ENCODE results near the gene ZFP64. TPM values are rescaled to one million over a fixed set of nuclear protein-coding genes. Genes with fewer than 3 reads are reported as not detected.
A peak's percentile ranks its signal among the peaks of the same experiment; 100 is the strongest.
"Not testable (repeated sequence)": the region's sequence is repeated elsewhere in the genome, so short reads cannot be mapped to it uniquely, and the experiment has no call there.

The ZFP64 gene
- total RNA-seq, 6 donors from 2014 or later: 7.9 to 23.5 (median 12.5) TPM

DNA sequence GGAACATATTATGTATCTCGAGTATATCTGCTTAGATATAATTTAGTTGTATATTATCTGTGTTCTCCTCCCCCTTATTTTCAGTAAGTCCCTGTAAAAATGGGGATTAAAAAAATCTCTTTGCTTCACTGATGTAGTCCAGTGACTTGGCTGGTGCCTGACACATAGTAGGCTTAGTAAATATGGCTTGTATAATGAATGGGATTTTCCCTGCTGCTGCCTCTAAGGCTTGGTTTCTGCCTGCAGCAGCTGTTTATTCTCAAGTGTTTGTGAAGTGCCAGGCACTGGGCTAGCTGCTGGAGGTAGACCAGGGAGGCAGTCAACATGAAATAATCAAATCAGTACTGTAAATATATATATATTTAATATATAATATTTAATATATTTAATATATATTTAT lies 1.6 kb upstream of the ZFP64 start:
- H3K4me1 ChIP-seq: peaks cover 12 to 21% (median 15%) of the 10 kb centered on the region in 4 donors
- H3K36me3 ChIP-seq: no peaks in the 10 kb centered on the region
- H3K4me3 ChIP-seq: no peak overlapping the region
- DNase-seq: no peak
- H3K9me3 ChIP-seq: no peaks in the 10 kb centered on the region
- H3K27me3 ChIP-seq: no peaks in the 10 kb centered on the region
- no peak for ATAC-seq (ENCODE audit: low FRiP score in 2 of 2)
- TF ChIP-seq EP300 (IDR thresholded peaks at IDR 0.05): no peak
- no peak for TF ChIP-seq POLR2AphosphoS5 (IDR thresholded peaks at IDR 0.05)
- TF ChIP-seq POLR2A (IDR thresholded peaks at IDR 0.05): no peak
- no peak for TF ChIP-seq CTCF (IDR thresholded peaks at IDR 0.05)
- no peak overlapping the region for H3K27ac ChIP-seq
- WGBS, 2 donors: 85 to 91% methylated on average over 1 of the region's 1 CpG

GRCh38 chr20:52192719-52193007 lies 1.1 kb upstream of the ZFP64 start:
- not testable (repeated sequence) for H3K36me3 ChIP-seq; H3K27ac ChIP-seq; ATAC-seq (ENCODE audit: low FRiP score in 2 of 2); H3K9me3 ChIP-seq; H3K27me3 ChIP-seq; DNase-seq
- Histone ChIP-seq H3K4me3 (peak overlapping the region in 2 of 4 donors; percentile 84 to 88), H3K4me1 (peaks cover 12 to 21% (median 15%) of the 10 kb centered on the region in 4 donors)
- 96 to 100% methylated on average over 2 of the region's 2 CpGs for WGBS, 2 donors

DNA sequence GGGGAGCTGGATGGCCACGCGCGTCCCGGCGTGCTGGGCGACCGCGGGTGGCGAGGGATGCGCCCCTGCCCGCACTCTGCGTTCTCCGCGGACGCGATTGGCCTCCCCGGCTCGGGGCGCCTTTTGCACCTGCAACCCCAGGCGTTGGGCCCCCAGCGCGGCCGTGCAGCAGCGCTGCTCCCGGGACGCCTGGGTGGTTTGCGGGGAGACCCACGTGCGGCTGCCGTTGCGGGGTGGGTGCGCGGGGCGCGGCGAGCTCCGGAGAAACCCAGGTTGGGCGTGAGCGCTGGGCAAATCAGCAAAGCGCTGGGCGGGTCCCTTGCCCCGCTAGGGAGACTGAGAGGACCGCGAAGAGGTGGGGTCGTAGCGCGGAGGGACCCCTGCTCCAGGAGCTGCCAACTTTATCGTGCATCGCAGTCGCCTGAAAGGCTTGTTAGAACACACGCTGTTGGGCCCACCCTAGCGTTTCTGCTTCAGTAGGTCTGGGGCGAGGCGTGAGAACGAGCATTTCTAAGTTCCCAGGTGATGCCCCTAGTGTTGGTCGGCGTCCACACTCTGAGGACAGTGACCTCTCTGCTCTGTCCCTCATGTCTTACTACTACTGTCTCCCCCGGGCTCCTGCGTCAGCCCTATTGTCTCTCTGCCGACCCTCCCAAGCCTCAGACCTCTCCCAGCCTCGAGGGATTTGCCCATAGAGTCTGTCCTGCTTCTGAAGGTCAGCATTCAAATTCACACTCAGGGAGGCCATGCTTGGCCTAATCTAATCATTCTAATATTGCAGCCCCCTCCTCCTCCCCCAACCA lies 538 bp upstream of the ZFP64 start:
- peak overlapping the region; percentile 81 to 93 (median 85) for H3K27ac ChIP-seq
- WGBS, 2 donors: 0% methylated on average over 7 to 28 of the region's 61 CpGs
- peaks cover 12 to 21% (median 15%) of the 10 kb centered on the region in 4 donors for H3K4me1 ChIP-seq
- H3K9me3 ChIP-seq: no peaks in the 10 kb centered on the region
- TF ChIP-seq EP300 (IDR thresholded peaks at IDR 0.05) (no peak), POLR2AphosphoS5 (IDR thresholded peaks at IDR 0.05) (no peak), POLR2A (IDR thresholded peaks at IDR 0.05) (no peak), CTCF (IDR thresholded peaks at IDR 0.05) (peak in 1 of 6 experiments; percentile 12)
- H3K4me3 ChIP-seq: peak overlapping the region; percentile 65 to 88 (median 79)
- no peaks in the 10 kb centered on the region for H3K36me3 ChIP-seq
- DNase-seq (peak in 1 of 2 donors; percentile 27), ATAC-seq (ENCODE audit: low FRiP score in 2 of 2) (peak; percentile 64 to 76)
- no peaks in the 10 kb centered on the region for H3K27me3 ChIP-seq

DNA sequence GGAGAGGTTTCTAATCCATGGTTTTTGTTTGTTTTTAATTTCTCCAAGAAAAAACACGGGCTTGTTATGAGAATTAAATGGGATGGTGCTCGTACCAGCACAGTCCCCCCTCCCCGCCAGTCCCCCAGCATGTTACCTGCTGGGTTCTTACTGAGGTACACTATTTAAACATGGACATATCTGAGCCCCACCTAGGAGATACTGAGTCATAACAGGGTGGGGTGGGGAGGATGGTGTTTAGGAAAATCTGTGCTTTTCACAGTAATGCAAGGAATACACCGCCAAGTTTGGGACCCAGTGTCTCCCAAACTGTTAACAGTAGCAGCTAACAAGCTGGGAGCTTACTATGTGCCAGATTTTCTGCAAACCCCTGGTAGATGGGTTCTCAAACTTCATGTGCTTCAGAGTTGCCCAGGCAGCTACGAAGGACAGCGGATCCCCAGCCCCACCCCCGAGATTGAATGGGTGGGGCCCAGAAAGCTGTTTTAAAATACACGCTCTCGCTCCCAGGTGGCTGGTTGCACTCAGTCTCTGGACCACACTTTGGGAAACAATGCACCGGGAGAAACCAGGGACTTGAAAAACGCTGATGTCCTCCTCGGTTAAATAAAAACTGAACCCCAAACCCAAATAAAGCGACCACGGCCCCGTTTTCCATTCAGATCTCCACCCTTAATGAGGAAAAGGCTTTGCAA lies 995 bp downstream of the ZFP64 start:
- Histone ChIP-seq H3K9me3 (no peaks in the 10 kb centered on the region), H3K4me1 (peaks cover 12 to 21% (median 15%) of the 10 kb centered on the region in 4 donors), H3K4me3 (peak overlapping the region; percentile 65 to 88 (median 79)), H3K27me3 (no peaks in the 10 kb centered on the region), H3K36me3 (peaks cover 0 to 13% (median 3%) of the 10 kb centered on the region in 4 donors), H3K27ac (peak overlapping the region; percentile 81 to 93 (median 85))
- DNase-seq: peak in 1 of 2 donors; percentile 33
- peak; percentile 57 to 63 for ATAC-seq (ENCODE audit: low FRiP score in 2 of 2)
- 13 to 16% methylated on average over 14 to 15 of the region's 15 CpGs for WGBS, 2 donors
- TF ChIP-seq EP300 (IDR thresholded peaks at IDR 0.05) (no peak), POLR2AphosphoS5 (IDR thresholded peaks at IDR 0.05) (no peak), POLR2A (IDR thresholded peaks at IDR 0.05) (no peak), CTCF (IDR thresholded peaks at IDR 0.05) (no peak)

- DNase-seq (no peak), ATAC-seq (ENCODE audit: low FRiP score in 2 of 2) (no peak)
- no peak overlapping the region for H3K4me3 ChIP-seq
- 94 to 96% methylated on average over 9 of the region's 9 CpGs for WGBS, 2 donors
- TF ChIP-seq POLR2AphosphoS5 (IDR thresholded peaks at IDR 0.05) (no peak), EP300 (IDR thresholded peaks at IDR 0.05) (no peak), CTCF (IDR thresholded peaks at IDR 0.05) (no peak), POLR2A (IDR thresholded peaks at IDR 0.05) (no peak)
- H3K9me3 ChIP-seq: no peaks in the 10 kb centered on the region
- no peaks in the 10 kb centered on the region for H3K4me1 ChIP-seq
- H3K36me3 ChIP-seq: peaks cover 5 to 47% (median 13%) of the 10 kb centered on the region in 4 donors
- no peak overlapping the region for H3K27ac ChIP-seq
- H3K27me3 ChIP-seq: no peaks in the 10 kb centered on the region
Observed at GRCh38 chr20:52181766-52182165, 9.8 kb downstream of the ZFP64 start.

All from upper lobe of left lung (tissue), 6 donors.